Upper lobe of right lung (tissue), 1 donor: Measurements from ENCODE around the gene MCRS1. TPM values are rescaled to one million over a fixed set of nuclear protein-coding genes. Genes with fewer than 3 reads are reported as not detected.

Source experiments
- ATAC-seq: fragments of 200-7000 bp; cut with Tn5 transposase; one replicate; pipeline ENCODE4 v1.9.1; 2020; ENCODE audit warnings: mild to moderate bottlenecking, moderate library complexity
- DNase-seq: peaks from one replicate; pipeline ENCODE4 v3.0.0-alpha.2; 2020
- H3K27ac ChIP-seq: fragments of 200-600 bp; one replicate; pipeline ENCODE4 v1.8.0; 2022
- H3K27me3 ChIP-seq: fragments of 200-600 bp; one replicate; pipeline ENCODE4 v1.8.0; 2022; ENCODE audit warnings: mild to moderate bottlenecking
- H3K36me3 ChIP-seq: fragments of 200-600 bp; one replicate; pipeline ENCODE4 v1.8.0; 2022
- H3K4me1 ChIP-seq: fragments of 200-600 bp; one replicate; pipeline ENCODE4 v1.8.0; 2022
- H3K4me3 ChIP-seq: fragments of 200-600 bp; one replicate; pipeline ENCODE4 v1.8.0; 2022; ENCODE audit warnings: mild to moderate bottlenecking
- H3K9me3 ChIP-seq: fragments of 200-600 bp; one replicate; pipeline ENCODE4 v1.8.0; 2022
- CTCF ChIP-seq: fragments of 200-600 bp; IDR thresholded peaks from one replicate; pipeline ENCODE4 v1.8.0; 2022; ENCODE audit warnings: antibody characterized with exemption
- intact Hi-C: fragments of 100-400 bp; cut with DNase I; formaldehyde crosslinking; loops from one replicate; pipeline ENCODE4 v1.11.0; 2022
- total RNA-seq: library from RNA; stranded (reverse); fragmentation: NEBNext Ultra II Directional; extraction: Animal tissue kit (Norgen Biotek cat#: 25700); gene quantifications from one replicate; pipeline ENCODE4 v1.2.1, GENCODE V29; 2021
- donor health status: DM: no; HTN: yes; CAD: no; lungs with severe emphysema.

Gene MCRS1
- total RNA-seq, 1 donor from 2014 or later, result 54.0 TPM

- intact Hi-C loops, result no loop called here
- no peak for ATAC-seq
- Histone ChIP-seq H3K9me3 (no peaks in the 10 kb centered on the region), H3K36me3 (peaks cover 29% of the 10 kb centered on the region), H3K27me3 (no peaks in the 10 kb centered on the region), H3K4me3 (no peak overlapping the region), H3K27ac (no peak overlapping the region), H3K4me1 (no peaks in the 10 kb centered on the region)
- TF ChIP-seq CTCF, result no peak
- no peak for DNase-seq
These were observed 40.4 kb downstream of the MCRS1 start for GRCh38 chr12:49527361-49528130.

- ATAC-seq (no peak), DNase-seq (no peak)
- H3K4me3 ChIP-seq, result no peak overlapping the region
- no peaks in the 10 kb centered on the region for H3K27me3 ChIP-seq
- H3K27ac ChIP-seq, result no peak overlapping the region
- peaks cover 31% of the 10 kb centered on the region for H3K36me3 ChIP-seq
- no peak for TF ChIP-seq CTCF
- no peaks in the 10 kb centered on the region for H3K9me3 ChIP-seq
- intact Hi-C loops, result no loop called here
- H3K4me1 ChIP-seq, result no peaks in the 10 kb centered on the region
These were observed 42.0 kb downstream of the MCRS1 start for GRCh38 chr12:49525942-49526341.

GRCh38 chr12:49524660-49525324 lies 43.1 kb downstream of the MCRS1 start:
- no peak for ATAC-seq
- DNase-seq, result no peak
- H3K27me3 ChIP-seq, result no peaks in the 10 kb centered on the region
- H3K27ac ChIP-seq, result no peak overlapping the region
- intact Hi-C loops, result no loop called here
- H3K4me3 ChIP-seq, result no peak overlapping the region
- no peaks in the 10 kb centered on the region for H3K4me1 ChIP-seq
- H3K36me3 ChIP-seq, result peaks cover 31% of the 10 kb centered on the region
- no peak for TF ChIP-seq CTCF
- no peaks in the 10 kb centered on the region for H3K9me3 ChIP-seq

- H3K4me1 ChIP-seq, result no peaks in the 10 kb centered on the region
- intact Hi-C loops, result no loop called here
- ATAC-seq, result no peak
- H3K9me3 ChIP-seq, result no peaks in the 10 kb centered on the region
- peaks cover 28% of the 10 kb centered on the region for H3K36me3 ChIP-seq
- H3K27ac ChIP-seq, result no peak overlapping the region
- DNase-seq, result no peak
- TF ChIP-seq CTCF, result no peak
- H3K27me3 ChIP-seq, result no peaks in the 10 kb centered on the region
- no peak overlapping the region for H3K4me3 ChIP-seq
These were observed 46.6 kb downstream of the MCRS1 start for GRCh38 chr12:49521389-49521788.

- no peaks in the 10 kb centered on the region for H3K27me3 ChIP-seq
- no peak for TF ChIP-seq CTCF
- intact Hi-C loops, result loop anchor here (5.0 kb wide), 1 partner anchor 162 kb away; no protein-coding TSS in a partner anchor
- DNase-seq (no peak), ATAC-seq (no peak)
- no peaks in the 10 kb centered on the region for H3K4me1 ChIP-seq
- H3K4me3 ChIP-seq, result no peak overlapping the region
- H3K9me3 ChIP-seq, result no peaks in the 10 kb centered on the region
- H3K27ac ChIP-seq, result no peak overlapping the region
- peaks cover 10% of the 10 kb centered on the region for H3K36me3 ChIP-seq
These were observed 48.4 kb downstream of the MCRS1 start for GRCh38 chr12:49519574-49519936.
